LoVo (cell line): ENCODE measurements around the gene ZDHHC7.

ENCODE experiments used
- DNase-seq: peaks from one replicate; pipeline ENCODE4 v3.0.0-alpha.2; 2016; ENCODE audit warnings: low spot score

ZDHHC7 gene

GRCh38 chr16:84964386-84965128 is 46.8 kb downstream of the ZDHHC7 start:
- no peak for DNase-seq

GRCh38 chr16:84963066-84963465 is 48.3 kb downstream of the ZDHHC7 start:
- no peak for DNase-seq

- no peak for DNase-seq
These were observed 50.4 kb downstream of the ZDHHC7 start for GRCh38 chr16:84960942-84961341.

GRCh38 chr16:84959784-84960417 is 51.4 kb downstream of the ZDHHC7 start:
- no peak for DNase-seq

- no peak for DNase-seq
These were observed 52.2 kb downstream of the ZDHHC7 start for GRCh38 chr16:84959045-84959576.

GRCh38 chr16:84957792-84958191 is 53.5 kb downstream of the ZDHHC7 start:
- no peak for DNase-seq

- DNase-seq = no peak
These were observed 54.1 kb downstream of the ZDHHC7 start for GRCh38 chr16:84957192-84957591.

- DNase-seq = no peak
These were observed 55.9 kb downstream of the ZDHHC7 start for GRCh38 chr16:84955427-84955826.

- no peak for DNase-seq
These were observed 58.1 kb downstream of the ZDHHC7 start for GRCh38 chr16:84953190-84953746.

GRCh38 chr16:84952335-84953189 is 58.8 kb downstream of the ZDHHC7 start:
- DNase-seq = peak; percentile 74

- DNase-seq = no peak
These were observed 60.4 kb downstream of the ZDHHC7 start for GRCh38 chr16:84950906-84951305.

- DNase-seq = no peak
These were observed 61.4 kb downstream of the ZDHHC7 start for GRCh38 chr16:84949772-84950436.

- DNase-seq = no peak
These were observed 62.3 kb downstream of the ZDHHC7 start for GRCh38 chr16:84948851-84949610.

- DNase-seq = no peak
These were observed 63.1 kb downstream of the ZDHHC7 start for GRCh38 chr16:84947996-84948850.

GRCh38 chr16:84947022-84947421 is 64.3 kb downstream of the ZDHHC7 start:
- DNase-seq = no peak

- no peak for DNase-seq
These were observed 67.7 kb downstream of the ZDHHC7 start for GRCh38 chr16:84943620-84944019.

GRCh38 chr16:84942786-84943185 is 68.5 kb downstream of the ZDHHC7 start:
- DNase-seq = no peak

- DNase-seq = no peak
These were observed 69.4 kb downstream of the ZDHHC7 start for GRCh38 chr16:84941921-84942320.

GRCh38 chr16:84940670-84941551 is 70.4 kb downstream of the ZDHHC7 start:
- no peak for DNase-seq
